ENCODE results near the gene CASP6.
A peak's percentile ranks its signal among the peaks of the same experiment; 100 is the strongest.

Gene CASP6

GRCh38 chr4:109703664-109704361 lies 568 bp upstream of the CASP6 start:
- no peak for DNase-seq (ENCODE audit: low read depth)
- TF ChIP-seq, protein P1, sequence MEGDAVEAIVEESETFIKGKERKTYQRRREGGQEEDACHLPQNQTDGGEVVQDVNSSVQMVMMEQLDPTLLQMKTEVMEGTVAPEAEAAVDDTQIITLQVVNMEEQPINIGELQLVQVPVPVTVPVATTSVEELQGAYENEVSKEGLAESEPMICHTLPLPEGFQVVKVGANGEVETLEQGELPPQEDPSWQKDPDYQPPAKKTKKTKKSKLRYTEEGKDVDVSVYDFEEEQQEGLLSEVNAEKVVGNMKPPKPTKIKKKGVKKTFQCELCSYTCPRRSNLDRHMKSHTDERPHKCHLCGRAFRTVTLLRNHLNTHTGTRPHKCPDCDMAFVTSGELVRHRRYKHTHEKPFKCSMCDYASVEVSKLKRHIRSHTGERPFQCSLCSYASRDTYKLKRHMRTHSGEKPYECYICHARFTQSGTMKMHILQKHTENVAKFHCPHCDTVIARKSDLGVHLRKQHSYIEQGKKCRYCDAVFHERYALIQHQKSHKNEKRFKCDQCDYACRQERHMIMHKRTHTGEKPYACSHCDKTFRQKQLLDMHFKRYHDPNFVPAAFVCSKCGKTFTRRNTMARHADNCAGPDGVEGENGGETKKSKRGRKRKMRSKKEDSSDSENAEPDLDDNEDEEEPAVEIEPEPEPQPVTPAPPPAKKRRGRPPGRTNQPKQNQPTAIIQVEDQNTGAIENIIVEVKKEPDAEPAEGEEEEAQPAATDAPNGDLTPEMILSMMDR (conservative IDR thresholded peaks at IDR 0.05; ENCODE audit: control insufficient read depth, insufficient read depth, low read depth, low read length): no peak
- peak overlapping the region; percentile 78 for H3K4me3 ChIP-seq (ENCODE audit: control insufficient read depth, low read depth, low read length)

GRCh38 chr4:109701566-109702410 lies 1.5 kb downstream of the CASP6 start:
- DNase-seq (ENCODE audit: low read depth): no peak
- H3K4me3 ChIP-seq (ENCODE audit: control insufficient read depth, low read depth, low read length): peak overlapping the region; percentile 78
- TF ChIP-seq, protein P1 (conservative IDR thresholded peaks at IDR 0.05; ENCODE audit: control insufficient read depth, insufficient read depth, low read depth, low read length): no peak

- H3K4me3 ChIP-seq (ENCODE audit: control insufficient read depth, low read depth, low read length): no peak overlapping the region
- TF ChIP-seq, protein P1 (conservative IDR thresholded peaks at IDR 0.05; ENCODE audit: control insufficient read depth, insufficient read depth, low read depth, low read length): no peak
- peak; percentile 26 for DNase-seq (ENCODE audit: low read depth)
Measured at GRCh38 chr4:109699553-109700225, 3.6 kb downstream of the CASP6 start.

DNA sequence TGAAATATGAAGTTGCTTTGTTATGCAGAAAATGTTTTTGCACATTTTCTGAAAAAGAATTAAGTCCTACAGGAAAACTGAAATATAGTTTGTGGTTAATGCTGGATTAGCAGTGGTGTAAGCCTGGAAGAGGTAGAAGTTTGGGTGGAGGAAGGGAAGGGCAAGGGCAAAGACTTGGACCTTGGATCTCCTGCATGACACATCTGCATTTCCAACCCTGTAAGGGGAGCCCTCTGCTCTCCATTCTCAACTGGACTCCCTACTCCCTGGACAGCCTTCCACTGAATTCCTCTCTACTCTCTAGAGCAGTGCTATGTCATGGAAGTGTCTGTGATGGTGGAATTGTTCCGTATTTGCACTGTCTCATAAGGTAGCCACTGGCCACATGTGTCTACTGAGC lies 4.6 kb downstream of the CASP6 start:
- TF ChIP-seq, protein P1 (conservative IDR thresholded peaks at IDR 0.05; ENCODE audit: control insufficient read depth, insufficient read depth, low read depth, low read length): no peak
- DNase-seq (ENCODE audit: low read depth): no peak
- H3K4me3 ChIP-seq (ENCODE audit: control insufficient read depth, low read depth, low read length): no peak overlapping the region

GRCh38 chr4:109691411-109691920 lies 11.8 kb downstream of the CASP6 start:
- DNase-seq (ENCODE audit: low read depth): peak; percentile 12
- no peak overlapping the region for H3K4me3 ChIP-seq (ENCODE audit: control insufficient read depth, low read depth, low read length)
- TF ChIP-seq, protein P1 (conservative IDR thresholded peaks at IDR 0.05; ENCODE audit: control insufficient read depth, insufficient read depth, low read depth, low read length): no peak

DNA sequence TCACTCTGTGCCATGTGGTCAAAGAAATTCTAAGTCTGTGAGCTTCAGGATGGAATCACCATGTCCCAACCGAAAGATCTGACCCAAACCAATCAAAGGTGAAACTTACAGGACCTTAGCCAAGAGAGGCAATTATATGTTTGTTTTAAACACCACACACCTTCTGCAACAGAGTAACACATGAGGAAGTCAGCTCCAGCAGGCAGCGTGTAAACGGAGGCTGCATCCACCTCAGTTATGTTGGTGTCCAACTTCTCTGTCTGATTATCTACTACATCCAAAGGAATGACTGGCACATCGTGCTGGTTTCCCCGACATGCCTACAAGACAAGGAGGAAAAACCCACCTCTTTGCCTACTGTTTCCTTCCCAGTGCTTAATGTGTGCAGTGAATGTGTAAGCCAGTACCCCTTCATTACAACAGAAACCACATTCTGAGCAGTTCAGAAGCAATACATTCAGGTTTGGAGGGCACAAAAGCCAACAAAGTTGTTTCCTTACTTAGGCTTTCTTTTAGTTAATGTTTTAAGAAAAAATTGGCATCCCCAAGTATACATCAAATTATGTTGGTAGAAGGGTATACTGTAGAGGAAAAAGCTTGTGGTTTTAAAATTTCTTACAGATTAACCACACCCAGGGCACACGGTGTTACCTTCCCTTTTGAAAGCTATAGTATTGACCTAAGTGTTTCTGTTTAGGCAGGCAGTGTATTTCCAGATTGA lies 12.4 kb downstream of the CASP6 start:
- H3K4me3 ChIP-seq (ENCODE audit: control insufficient read depth, low read depth, low read length): no peak overlapping the region
- TF ChIP-seq, protein P1 (conservative IDR thresholded peaks at IDR 0.05; ENCODE audit: control insufficient read depth, insufficient read depth, low read depth, low read length): no peak
- no peak for DNase-seq (ENCODE audit: low read depth)

Data from fibroblast of mammary gland (primary cell).